Muscle of back (tissue), 11 donors: ENCODE measurements around the gene ABCC6. TPM values are rescaled to one million over a fixed set of nuclear protein-coding genes. Genes with fewer than 3 reads are reported as not detected.

Experiments used
- DNase-seq, 3 donors: peaks; one replicate each; pipeline versions ENCODE4 v3.0.0 to v3.0.0-alpha.2; 2013
- polyA plus RNA-seq, 10 donors: library from polyadenylated mRNA; unstranded; fragments of 120-200 nt; gene quantifications; one replicate each; pipeline ENCODE4 v1.2.1, GENCODE V29; 2013; ENCODE audit not compliant: insufficient read length in 10 of 10

The ABCC6 gene
- polyA plus RNA-seq, 10 donors = 0.58 to 3.4 (median 0.98) TPM

DNA sequence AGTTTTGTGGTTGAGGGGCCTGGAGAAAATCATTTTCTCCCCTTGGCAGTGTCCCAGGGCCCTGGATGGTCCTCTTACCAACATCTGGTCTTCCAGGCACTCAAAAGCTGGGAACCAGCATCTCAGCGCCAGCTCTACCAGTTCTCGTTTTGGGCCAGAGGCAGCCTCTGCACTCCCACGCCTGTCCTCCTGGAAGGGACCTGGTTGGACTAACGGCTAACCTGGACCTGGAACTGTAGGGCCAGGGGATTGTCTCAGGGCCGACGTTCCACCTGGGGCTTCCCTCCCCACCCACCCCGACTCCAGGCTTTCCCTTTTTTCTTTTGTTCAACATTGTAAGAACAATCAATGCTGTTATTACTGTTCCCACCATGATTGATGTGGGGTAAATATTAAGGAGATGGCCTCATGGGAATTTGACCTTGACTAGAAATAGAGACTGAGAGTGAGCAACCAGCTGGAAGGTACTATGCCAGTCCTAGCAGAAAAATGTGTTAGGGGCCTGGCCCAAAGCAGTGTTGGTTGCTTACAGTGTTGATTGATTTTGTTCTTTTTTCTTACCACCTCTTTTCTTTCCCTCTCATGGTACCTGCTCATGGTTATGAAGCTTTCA lies 81.4 kb downstream of the ABCC6 start:
- no peak for DNase-seq

DNA sequence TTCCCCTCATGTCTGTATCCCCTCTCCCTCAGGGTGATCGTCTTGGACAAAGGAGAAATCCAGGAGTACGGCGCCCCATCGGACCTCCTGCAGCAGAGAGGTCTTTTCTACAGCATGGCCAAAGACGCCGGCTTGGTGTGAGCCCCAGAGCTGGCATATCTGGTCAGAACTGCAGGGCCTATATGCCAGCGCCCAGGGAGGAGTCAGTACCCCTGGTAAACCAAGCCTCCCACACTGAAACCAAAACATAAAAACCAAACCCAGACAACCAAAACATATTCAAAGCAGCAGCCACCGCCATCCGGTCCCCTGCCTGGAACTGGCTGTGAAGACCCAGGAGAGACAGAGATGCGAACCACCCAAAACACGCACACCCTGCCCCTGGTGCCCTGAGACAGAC lies 82.2 kb downstream of the ABCC6 start:
- no peak for DNase-seq

DNA sequence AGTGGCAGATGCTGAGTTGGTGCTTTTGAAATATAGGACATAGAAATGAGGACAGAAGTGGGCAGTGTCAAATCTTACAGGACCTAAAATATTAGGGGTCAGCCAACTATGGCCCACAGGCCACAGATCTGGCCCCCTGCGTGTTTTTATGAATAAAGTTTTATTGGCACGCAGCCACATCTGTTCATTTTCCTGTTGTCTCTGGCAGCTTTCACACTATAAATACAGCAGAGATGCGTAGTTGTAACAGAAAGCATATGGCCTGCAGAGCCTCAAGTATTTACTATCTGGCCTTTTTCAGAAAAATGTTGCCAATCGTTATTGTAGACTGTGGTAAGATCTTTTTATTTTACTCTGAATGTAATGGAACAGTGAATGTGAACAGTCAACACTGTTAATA lies 82.8 kb downstream of the ABCC6 start:
- DNase-seq = no peak

DNA sequence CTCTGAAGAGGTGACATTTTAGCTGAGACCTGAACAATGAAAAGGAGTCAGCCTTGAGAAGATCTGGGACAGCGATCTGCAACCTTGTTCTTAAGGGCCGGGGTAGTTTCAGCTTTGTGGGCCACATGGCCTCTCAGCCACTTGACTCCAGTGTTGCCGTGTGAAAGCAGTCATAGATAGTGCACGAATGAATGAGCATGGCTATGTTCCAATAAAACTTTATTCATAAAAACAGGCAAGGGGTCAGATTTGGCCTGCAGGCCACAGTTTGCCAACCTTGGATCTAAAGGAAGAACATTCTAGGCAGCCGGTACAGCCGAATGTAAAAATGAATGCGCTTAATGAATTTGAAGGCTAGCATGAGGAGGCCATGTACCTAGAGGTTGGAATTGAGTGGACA lies 83.5 kb downstream of the ABCC6 start:
- no peak for DNase-seq

- DNase-seq = no peak
These were observed 84.2 kb downstream of the ABCC6 start for GRCh38 chr16:16139061-16139460.

GRCh38 chr16:16138034-16138635 lies 85.2 kb downstream of the ABCC6 start:
- no peak for DNase-seq

DNA sequence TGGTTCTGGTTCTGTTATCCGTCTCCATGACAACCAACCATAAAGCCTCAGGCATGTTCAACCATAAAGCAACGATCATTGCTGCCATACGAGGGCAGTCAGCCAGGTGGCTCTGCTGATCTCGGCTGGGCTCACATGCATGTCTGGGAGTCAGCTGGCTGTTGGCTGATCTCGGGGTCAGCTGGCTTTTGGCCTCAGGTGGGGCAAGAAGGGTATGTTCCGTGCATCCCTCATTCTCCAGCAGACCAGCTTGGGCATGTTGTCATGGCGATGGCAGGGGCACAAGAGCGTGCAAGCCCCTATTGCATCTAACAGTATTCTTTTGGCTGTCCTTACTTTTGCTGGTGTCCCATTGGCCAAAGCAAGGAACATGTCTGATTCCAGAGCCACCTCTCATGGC lies 86.2 kb downstream of the ABCC6 start:
- no peak for DNase-seq

- DNase-seq = no peak
These were observed 86.7 kb downstream of the ABCC6 start for GRCh38 chr16:16136588-16136987.

DNA sequence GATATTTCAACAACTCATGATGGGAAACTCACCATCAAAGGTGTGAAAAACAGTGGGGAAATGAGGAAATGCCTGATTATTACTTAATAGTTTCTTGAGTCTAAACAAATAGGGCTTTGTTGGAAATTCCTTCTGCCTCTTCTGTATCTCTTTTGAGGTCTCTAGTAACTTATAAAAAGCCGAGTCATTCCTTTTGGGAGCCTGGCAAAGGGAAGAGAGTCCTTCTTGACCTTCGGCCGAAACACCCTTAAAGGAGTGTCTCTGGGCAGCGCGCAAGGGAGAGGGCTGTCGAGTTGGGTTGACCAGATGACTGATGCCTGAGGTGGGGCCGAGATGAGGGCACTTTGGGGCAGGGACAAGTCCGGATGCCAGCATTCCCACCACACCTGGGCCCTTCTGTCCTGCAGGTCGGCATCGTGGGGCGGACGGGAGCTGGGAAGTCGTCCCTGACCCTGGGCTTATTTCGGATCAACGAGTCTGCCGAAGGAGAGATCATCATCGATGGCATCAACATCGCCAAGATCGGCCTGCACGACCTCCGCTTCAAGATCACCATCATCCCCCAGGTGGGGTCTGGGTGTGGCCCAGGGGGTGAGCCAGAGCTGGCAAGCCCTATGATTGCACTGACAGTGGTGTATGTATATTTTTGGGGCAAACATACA lies 89.2 kb downstream of the ABCC6 start:
- DNase-seq = no peak

GRCh38 chr16:16131659-16132058 lies 91.6 kb downstream of the ABCC6 start:
- no peak for DNase-seq

- DNase-seq = no peak
These were observed 92.1 kb downstream of the ABCC6 start for GRCh38 chr16:16131204-16131603.

- peak; percentile 41 to 72 (median 54) for DNase-seq
These were observed 95.7 kb downstream of the ABCC6 start for GRCh38 chr16:16127469-16128116.

DNA sequence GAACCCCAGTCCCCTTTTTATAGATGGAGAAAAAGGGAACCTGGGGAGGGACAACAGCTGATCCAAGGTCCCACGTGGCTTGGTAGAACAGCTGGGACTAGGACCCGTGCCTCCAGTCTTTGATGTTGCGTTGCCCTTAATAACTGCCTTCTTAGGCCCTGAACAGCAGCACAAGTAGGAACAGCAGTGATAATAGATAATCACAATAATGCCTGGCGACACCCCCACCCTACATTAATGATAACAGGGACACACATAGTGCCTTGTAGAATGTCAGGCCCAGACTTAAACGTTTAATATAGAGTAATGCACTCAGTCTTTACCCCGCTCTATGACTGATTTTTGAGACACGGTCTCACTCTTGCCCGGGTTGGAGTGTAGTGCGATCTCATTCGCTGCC lies 96.4 kb downstream of the ABCC6 start:
- DNase-seq = no peak

DNA sequence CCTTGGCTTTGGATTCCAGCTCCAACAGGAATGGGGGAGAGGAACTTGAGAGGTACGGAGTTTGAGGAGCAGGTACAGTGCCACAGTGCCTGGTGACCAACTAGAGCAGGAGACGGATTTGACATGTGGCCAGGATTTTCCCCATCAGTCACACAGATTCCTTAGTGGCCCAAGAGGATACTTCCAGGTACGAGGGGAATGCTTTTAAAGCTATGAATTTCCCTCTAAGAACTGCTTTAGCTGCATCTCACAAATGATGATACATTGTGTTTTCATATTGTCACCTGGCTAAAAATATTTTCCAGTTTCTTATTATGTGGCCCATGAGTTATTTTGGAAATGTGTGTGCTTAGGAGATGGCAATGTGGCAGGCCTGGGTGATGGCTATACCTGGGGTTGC lies 98.3 kb downstream of the ABCC6 start:
- DNase-seq = no peak

DNA sequence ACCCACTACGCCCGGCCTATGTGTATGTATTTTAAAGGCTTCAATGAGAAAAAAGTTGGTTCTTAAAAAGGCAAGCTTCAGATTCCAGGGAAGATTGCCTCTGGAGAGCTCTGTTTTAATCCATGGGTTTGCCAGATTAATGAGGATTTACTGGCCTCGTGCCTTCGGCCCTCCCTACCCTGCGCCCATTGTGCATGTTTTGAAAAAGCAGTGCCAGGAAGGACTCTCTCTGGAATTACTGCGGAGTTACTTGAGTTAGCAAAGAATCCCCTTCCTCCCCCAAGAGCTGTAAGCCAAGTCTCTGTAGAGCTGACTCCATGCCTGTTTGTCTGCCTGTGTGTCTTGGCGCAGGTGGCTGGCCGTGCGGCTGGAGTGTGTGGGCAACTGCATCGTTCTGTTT lies 98.9 kb downstream of the ABCC6 start:
- DNase-seq = no peak

DNA sequence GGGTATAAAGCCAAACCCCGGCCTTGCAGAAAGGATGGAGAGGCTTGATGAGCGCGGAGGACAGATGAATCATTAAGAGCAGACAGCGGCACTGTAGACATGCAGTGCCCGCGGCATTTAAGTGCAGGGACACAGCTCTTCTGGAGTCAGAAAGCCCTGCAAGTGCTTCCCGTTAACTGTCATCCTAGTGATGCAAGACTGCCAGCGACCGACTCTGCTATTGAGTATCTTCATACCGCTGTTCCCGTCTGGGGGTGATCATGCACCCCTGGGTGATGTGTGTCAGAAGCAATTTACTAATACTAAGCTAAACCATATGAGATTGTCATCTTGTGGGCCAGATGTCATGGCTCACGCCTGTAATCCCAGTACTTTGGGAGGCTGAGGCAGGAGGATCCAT lies 101.0 kb downstream of the ABCC6 start:
- no peak for DNase-seq

DNA sequence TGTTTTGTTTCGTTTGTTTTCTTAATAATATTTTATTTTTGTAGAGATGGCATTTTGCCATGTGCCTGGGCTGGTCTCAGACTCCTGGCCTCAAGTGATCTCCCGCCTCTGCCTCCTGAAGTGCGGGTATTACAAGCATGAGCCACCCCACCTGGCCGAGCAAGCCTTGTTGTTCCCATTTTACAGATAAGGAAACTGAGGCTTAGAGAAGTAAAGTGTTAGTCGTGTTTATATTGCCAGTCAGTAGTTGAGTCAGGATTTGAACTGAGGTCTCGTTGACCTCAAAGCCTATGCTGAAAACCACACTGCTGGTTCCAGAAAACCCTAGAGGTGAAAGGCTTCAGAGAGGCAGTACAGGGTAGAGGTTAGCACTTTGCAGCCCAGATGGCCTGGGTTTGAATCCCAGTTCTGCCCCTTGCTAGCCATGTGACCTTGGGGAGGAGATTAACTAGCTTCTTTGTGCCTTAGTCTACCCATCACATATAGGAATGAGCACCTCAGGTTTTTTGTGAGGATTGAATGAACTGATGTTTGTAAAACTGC lies 102.0 kb downstream of the ABCC6 start:
- no peak for DNase-seq

DNA sequence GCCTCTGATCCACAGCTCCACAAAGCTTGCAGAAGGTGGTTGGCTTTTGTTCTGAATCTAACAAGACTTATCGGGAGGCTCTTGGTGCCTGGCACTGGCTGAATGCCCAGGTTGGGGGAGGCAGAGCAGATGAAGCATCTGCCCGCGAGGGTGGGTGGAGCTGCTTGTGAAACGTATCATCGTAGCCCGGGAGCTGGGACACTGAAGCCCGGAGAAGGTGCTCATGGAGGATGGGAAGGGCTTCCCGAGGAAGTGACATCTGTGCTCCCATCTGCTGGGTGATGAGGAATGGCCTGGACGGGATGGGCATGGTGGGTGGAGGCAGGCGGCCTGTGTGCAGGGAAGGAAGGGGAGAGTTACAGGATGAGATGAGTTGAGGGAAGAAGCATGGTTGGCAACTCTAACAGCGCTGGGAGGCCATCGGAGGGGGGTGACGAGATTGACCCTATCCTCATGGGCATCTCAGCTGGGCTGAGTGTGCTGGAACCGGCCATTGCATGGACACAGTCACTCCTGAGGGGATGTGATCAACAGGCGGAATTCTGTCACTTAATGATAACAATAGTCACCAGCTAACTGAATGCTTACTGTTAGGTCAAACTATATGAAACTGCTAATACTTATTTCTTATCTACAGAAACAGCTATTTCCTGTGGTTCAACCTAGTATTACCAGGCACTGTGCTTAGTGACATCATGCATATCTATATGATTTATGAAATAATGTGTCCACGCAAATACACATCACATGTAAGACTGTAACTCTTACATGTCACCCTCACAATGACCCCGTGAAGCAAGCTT lies 102.7 kb downstream of the ABCC6 start:
- no peak for DNase-seq

- DNase-seq = no peak
These were observed 103.3 kb downstream of the ABCC6 start for GRCh38 chr16:16120044-16120381.

DNA sequence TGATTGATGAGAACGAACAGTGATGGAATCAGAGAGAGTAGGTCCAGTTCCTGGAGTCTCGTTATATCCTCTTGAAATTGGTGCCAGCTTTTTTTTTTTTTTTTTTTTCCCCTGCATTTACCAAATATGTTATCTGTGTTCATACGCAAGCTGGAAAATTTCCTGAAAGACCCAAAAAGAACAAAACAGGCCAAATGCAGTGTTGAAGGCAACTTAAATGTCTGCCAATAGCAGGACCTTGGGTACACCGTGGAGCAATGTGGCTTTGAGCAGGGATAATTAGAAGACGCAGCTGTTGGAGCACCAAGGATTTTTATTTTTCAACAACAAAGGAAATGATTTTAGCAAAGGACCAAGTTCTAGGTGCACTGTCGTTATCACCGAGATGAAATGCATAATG lies 105.0 kb downstream of the ABCC6 start:
- no peak for DNase-seq

DNA sequence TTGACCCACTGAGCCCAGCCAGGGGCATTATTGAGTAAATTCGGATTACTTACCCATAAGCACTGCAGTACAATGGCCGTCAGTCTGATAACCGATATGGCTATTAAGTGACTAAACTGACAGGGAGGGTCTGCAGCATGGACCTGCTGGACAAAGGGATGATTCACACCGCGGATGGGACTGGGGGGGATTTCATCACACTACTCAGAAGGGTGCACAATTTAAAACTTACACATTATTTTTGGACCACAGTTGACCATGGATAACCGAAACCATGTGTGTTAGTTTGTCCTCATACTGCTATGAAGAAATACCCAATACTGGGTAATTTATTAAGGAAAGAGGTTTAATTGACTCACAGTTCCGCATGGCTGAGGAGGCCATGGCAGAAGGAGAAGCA lies 106.5 kb downstream of the ABCC6 start:
- DNase-seq = no peak

GRCh38 chr16:16113076-16113475 lies 110.2 kb downstream of the ABCC6 start:
- DNase-seq = no peak
